GM21526 (cell line): ENCODE data around the gene LRBA.
"Not testable (repeated sequence)": the region's sequence is repeated elsewhere in the genome, so short reads cannot be mapped to it uniquely, and the experiment has no call there.

ENCODE experiments used
- ATAC-seq: cut with Tn5 transposase; IDR thresholded peaks from one replicate; pipeline ENCODE4 v1.9.1; 2021; ENCODE audit warnings: moderate library complexity; ENCODE audit not compliant: unreplicated experiment, low FRiP score

LRBA gene

GRCh38 chr4:150540959-150541360, 474.1 kb downstream of the LRBA start:
- ATAC-seq = no peak

DNA sequence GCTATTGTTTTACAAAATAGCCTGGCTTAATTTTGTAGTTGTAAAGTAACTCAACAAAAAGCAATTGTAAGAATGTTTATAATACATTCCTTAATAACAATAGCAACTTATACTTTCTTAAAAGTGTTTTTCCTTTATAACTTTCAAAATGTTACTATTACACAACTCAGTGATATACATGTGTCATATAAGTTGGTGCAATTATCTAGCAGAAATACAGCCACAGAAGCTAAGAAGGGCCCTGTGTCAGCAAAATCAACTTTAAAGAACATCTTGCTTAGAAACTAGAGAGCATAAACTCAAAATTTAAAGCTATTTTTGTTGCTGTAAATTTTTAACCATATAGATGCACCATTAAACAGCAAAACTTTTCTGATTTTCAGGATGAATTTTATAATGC, 474.5 kb downstream of the LRBA start:
- ATAC-seq = no peak

- not testable (repeated sequence) for ATAC-seq
Measured at GRCh38 chr4:150537911-150538310, 477.2 kb downstream of the LRBA start.

DNA sequence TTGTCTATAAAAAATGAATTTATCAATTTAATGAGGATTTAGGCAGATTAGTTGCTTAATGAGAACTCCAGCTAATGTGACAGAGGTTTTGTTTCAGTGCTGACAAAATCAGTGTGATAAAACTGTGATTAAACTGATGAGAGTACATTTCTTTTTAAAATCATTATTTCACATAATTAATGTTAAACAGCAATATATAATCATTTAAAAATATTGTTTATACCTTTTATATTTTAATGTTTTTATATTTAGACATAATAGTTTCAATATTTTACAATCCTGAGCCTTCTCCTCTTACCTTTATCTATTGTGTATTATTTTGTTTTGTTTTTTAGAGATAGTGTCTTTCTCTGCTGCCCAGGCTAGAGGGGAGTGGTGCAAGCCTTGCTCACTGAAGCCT, 480.3 kb downstream of the LRBA start:
- ATAC-seq = no peak

GRCh38 chr4:150533673-150534072, 481.4 kb downstream of the LRBA start:
- no peak for ATAC-seq

DNA sequence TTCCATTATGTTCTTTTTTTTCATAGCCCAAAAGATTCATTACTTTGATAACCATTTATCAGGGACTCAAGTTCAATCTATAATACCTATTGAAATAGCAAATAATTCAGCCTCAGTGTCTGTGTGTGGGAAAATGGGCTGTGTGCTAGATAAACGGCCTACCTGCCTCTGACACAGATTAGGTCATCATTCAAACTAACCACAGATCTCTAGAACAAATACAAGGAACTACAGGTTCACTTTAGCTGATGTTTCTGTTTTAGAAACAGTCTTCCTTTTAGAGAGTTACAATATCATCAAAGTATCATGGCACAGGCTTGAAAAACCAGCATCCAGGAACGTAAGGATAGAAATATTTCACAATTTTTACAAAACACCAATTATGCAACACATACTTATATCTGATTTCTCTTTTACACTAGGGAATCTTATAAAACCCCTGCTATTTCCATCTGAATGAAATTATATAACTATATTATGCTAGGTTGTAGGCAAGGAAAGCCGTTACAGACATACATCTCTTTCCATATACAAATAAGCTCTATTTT, 489.7 kb downstream of the LRBA start:
- ATAC-seq = no peak

DNA sequence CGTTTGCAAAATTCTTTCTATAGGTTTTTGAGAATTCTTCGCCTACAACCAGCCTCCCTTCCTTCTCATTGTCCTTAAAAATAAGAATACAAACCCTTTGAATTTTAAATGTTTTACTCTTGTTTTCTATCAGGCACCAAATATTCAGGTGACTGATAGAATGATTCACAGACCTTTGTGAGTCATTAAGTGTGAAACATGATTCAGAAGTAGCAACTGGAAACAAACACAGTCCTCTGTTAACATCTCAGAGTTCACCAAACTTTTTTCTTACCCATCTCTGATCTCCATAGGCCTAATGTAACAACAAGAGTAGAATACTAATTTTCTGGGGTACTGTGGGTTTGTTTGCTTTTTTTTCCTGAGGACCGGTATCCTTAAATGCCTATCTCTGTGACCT, 496.5 kb downstream of the LRBA start:
- no peak for ATAC-seq

GRCh38 chr4:150515135-150515534, 499.9 kb downstream of the LRBA start:
- ATAC-seq = no peak

DNA sequence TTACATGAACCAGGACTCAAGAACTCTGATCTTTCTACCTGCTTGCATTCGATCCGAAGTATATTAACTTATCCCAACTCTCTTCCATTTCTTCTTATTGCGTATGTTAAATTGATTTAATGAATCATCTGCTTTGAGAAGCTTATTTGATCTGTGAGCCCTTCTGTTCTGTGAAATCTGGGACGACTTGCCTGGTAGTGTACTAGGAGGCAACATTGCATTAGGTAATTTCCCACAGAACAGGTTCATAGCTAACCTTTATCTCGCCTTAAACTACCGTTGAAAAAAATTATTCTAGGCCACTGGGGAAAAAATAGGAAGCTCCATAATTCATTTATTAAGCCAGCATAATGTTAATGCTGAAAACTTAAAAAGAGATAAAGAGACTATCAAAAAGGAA, 500.4 kb downstream of the LRBA start:
- no peak for ATAC-seq

- ATAC-seq = no peak
Measured at GRCh38 chr4:150510176-150510865, 504.8 kb downstream of the LRBA start.

- ATAC-seq = not testable (repeated sequence)
Measured at GRCh38 chr4:150507656-150508055, 507.4 kb downstream of the LRBA start.

DNA sequence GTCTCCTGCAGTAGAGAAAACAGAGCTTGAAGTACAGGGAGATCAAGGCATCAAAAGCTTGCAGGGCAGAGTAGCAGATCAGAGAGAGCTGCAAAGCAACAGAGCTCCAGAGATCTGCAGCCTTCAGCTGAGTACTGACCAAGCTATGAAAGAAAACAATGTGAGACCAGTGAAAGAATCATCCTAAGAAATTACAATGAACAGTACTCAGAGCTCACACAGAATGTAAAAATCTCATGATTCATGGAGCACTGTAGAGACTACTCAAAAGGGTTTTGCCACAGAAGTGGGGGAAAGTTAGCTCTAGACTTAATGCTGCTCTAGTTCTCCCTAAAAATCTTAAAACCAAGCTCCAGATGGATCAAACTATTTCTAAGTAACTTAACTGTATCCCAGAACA, 513.1 kb downstream of the LRBA start:
- no peak for ATAC-seq

DNA sequence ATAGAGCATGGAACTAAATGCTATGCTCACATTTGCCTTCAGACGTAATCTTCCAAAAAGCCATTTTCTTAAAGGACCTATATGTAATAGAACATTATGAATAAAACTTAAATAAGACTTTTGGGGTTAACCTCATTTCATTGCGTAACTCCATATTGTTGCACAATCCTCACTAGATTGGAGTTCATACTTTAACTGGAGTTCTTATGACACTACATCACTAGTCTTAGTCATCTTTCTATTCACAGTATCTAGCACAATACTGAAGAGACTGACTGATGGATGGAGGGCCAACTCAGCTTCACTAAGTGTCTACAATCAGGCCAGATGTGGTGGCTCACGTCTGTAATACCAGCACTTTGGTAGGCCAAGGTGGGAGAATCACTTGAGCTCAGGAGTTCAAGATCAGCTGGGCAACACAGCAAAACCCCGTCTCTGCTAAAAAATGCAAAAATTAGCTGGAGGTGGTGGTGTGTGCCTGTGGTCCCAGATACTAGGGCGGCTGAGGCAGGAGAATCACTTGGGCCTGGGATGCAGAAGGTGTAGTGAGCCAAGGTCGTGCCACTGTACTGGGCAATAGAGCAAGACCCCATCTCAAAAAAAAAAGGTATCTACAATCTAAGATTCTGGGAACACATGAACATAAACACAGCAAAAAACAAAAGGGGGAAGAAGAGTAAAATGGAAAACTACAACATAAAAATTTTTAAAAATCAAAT, 513.9 kb downstream of the LRBA start:
- no peak for ATAC-seq

DNA sequence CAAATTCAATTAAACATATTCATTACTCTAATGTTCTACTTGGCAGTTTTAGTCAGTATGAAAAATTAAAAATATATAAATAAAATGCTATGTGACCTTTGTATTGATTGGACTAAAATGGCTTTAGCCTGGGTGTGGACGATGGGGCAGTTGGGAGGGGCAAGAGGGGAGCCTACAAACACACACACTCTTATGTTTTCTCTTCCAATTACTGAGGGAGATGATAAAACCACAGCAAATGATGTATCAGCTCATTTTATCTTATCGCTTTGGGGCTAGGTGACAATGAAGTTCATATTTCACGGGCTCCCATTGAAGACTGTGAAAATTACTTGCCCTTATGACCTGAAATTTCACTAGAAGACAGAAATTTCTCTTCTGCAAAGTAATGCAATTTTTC, 517.5 kb downstream of the LRBA start:
- no peak for ATAC-seq

- no peak for ATAC-seq
Measured at GRCh38 chr4:150495550-150495949, 519.5 kb downstream of the LRBA start.

- no peak for ATAC-seq
Measured at GRCh38 chr4:150493851-150494250, 521.2 kb downstream of the LRBA start.

DNA sequence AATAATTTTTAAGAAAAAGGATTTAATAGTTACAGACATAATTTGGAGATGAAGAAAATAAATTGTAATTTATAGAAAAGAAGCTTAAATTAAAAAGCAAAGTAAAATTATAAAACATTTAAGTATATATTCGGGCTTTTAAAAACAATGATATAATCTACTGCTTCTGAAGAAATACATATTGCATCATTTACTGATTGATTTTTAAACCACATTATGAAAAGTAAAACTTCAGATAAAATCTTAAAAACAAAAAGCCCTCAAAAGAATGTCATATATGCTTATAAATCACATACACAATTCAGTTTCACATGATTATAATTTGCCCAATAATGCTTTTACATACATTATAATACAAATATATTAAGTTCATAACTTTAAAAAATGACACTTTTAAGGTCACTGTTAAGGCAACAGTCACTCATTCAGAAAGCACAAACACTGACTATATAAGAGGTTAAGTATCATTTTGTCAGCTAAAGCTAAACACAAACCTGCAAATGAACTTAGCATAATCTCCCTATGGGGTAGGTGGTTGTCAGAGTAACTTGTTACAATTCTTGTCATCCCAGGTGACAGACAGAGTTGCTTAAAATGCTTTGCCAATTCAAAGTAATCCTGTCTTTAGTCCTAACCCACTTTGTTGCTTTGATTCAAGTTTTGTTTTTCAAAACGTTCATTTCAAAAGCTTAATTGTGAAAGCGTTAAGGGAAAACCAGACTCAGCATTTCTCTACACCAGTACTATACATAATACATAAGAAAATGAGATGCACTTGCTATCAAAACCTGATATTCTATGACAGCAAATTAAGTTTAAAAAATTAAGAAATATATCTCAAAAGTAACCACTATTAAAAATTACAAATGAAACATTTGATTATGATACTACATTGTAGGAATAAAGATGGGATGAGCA, 523.7 kb downstream of the LRBA start:
- ATAC-seq = no peak

DNA sequence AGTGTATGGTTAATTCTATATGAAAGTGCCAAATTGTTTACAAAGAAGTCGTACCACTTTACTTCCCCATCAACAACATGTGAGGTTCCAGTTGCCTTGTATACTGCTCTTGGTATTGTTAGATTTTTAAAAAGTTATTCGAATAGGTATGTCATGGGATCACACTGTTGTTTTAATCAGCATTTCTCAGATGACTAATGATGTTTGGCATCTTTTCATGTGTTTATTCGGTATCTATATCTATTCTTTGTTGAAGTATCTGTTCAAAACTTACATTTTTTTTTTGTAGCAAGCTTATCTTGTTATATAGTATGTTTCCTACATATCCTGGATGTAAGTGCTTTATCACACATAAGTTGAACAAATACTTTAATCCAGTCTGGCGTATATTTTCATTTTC, 532.5 kb downstream of the LRBA start:
- no peak for ATAC-seq

DNA sequence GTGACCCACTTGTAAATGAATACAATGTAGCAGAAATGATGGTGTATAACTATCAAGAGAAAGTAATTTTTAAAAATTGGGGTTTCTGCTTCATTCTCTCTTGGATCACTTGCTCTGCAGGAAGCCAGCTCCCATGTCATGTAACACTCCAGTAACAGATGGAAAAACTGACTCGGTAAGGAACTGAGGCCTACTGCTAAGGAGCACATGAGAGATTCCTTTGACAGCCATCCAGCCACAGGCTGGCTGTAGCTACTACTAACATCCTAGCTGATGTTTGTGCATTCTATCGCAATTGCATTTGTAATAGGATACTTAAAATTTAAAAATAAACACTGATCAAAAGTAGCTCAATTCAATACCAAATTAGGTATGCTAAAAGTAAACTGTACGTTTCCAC, 535.4 kb downstream of the LRBA start:
- ATAC-seq = no peak

DNA sequence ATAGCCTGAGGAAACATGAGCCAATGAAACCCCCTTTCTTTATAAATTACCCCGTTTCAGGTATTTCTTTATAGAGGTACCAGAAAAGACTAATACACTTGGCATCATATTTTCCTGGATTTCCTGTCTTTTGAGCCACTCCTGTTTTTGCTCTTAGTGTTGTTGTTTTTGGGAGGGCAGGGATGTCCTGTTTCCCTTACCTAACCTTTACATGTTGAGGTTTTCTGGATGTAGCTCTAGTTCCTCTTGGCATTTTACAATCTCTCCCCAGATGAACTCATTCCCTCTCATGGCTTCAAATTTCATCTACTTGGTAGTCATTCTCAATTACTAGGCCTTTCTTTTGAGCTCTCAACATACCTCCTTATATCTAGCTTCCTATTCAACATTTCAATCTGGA, 537.2 kb downstream of the LRBA start:
- no peak for ATAC-seq

DNA sequence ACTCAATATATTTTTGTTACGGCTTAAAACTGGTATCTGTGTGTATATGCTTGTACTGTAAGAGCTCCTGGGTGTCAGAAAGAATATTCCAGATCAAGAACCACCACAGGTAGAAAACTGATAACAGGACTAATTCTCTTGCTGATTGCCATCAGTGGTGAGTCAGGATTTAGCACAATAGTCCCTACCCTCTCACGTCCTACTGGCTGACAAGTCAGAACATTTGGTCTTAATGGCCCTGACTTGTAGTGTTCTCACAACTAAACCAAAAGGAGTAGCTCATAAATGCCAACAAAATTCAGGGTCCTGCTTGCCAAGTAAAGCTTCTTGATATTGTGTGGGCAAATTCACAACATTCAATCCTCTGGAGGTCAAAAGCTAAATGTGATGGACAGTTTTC, 538.3 kb downstream of the LRBA start:
- ATAC-seq = no peak
